Measurements from ENCODE around the gene TOX2. TPM values are rescaled to one million over a fixed set of nuclear protein-coding genes. Genes with fewer than 3 reads are reported as not detected.

TOX2 gene
- total and polyA plus RNA-seq, 2 of the 4 experiments (the other 2 are of a cell fraction) = 1.3 to 17.5 TPM

DNA sequence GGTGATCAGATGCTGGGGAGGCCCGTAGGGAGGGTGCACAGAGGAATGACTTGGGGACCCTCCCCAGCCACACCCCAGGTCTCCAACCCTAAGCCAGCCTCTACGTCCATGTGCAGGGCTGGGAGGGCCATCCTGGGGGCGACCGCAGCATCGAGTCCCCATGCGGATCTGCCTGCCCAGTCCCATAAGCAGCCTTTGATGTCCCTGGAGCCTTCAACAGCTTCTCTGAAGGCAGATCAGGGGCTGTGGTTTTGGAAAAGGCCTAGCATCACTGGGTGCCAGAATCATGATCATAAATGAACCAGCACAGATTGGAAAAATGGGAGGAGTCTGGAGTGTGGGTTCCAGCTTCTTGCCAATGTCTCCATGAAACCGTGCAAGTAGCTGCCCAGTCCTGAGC is 22.9 kb downstream of the TOX2 start:
- no peaks in the 10 kb centered on the region for H3K9me3 ChIP-seq (ENCODE audit: control insufficient read depth, insufficient read depth, low read length)
- peaks cover 26 to 94% of the 10 kb centered on the region in 2 experiments for H3K79me1 ChIP-seq (ENCODE audit: low read depth in 1 of 2, low read length in 2 of 2)
- H3K4me3 ChIP-seq (ENCODE audit: insufficient read depth, low read depth, low read length) = no peak overlapping the region
- no peaks in the 10 kb centered on the region for H3K27me3 ChIP-seq (ENCODE audit: control insufficient read depth, insufficient read depth, low read length)
- no peak for DNase-seq
- ChIA-PET CTCF (no interaction called here), POLR2A (ENCODE audit: unreplicated experiment) (no interaction called here)
- H4K5ac ChIP-seq (ENCODE audit: low read depth, low read length) = no peak overlapping the region; the same call in 1 of the 2 replicates
- no peak for TF ChIP-seq MAFK (IDR thresholded peaks at IDR 0.05; ENCODE audit: low read depth, low read length)
- TF ChIP-seq BHLHE40 (IDR thresholded peaks at IDR 0.05; ENCODE audit: low read depth, low read length) = no peak
- no peak for TF ChIP-seq CHD1 (IDR thresholded peaks at IDR 0.05; ENCODE audit: low read depth, low read length)
- TF ChIP-seq, protein P1, sequence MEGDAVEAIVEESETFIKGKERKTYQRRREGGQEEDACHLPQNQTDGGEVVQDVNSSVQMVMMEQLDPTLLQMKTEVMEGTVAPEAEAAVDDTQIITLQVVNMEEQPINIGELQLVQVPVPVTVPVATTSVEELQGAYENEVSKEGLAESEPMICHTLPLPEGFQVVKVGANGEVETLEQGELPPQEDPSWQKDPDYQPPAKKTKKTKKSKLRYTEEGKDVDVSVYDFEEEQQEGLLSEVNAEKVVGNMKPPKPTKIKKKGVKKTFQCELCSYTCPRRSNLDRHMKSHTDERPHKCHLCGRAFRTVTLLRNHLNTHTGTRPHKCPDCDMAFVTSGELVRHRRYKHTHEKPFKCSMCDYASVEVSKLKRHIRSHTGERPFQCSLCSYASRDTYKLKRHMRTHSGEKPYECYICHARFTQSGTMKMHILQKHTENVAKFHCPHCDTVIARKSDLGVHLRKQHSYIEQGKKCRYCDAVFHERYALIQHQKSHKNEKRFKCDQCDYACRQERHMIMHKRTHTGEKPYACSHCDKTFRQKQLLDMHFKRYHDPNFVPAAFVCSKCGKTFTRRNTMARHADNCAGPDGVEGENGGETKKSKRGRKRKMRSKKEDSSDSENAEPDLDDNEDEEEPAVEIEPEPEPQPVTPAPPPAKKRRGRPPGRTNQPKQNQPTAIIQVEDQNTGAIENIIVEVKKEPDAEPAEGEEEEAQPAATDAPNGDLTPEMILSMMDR (conservative IDR thresholded peaks at IDR 0.05; ENCODE audit: low read depth, low read length) = no peak
- no peak for TF ChIP-seq RAD21 (IDR thresholded peaks at IDR 0.05; ENCODE audit: low read length)
- TF ChIP-seq FOS (IDR thresholded peaks at IDR 0.05; ENCODE audit: low read depth, low read length) = no peak
- TF ChIP-seq NFE2L2 (IDR thresholded peaks at IDR 0.05; ENCODE audit: low read depth, low read length) = no peak
- TF ChIP-seq RFX5 (IDR thresholded peaks at IDR 0.05; ENCODE audit: low read depth, low read length) = no peak
- TF ChIP-seq, protein P2, sequence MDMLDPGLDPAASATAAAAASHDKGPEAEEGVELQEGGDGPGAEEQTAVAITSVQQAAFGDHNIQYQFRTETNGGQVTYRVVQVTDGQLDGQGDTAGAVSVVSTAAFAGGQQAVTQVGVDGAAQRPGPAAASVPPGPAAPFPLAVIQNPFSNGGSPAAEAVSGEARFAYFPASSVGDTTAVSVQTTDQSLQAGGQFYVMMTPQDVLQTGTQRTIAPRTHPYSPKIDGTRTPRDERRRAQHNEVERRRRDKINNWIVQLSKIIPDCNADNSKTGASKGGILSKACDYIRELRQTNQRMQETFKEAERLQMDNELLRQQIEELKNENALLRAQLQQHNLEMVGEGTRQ (IDR thresholded peaks at IDR 0.05; ENCODE audit: low read depth, low read length) = no peak
- TF ChIP-seq, protein P3, sequence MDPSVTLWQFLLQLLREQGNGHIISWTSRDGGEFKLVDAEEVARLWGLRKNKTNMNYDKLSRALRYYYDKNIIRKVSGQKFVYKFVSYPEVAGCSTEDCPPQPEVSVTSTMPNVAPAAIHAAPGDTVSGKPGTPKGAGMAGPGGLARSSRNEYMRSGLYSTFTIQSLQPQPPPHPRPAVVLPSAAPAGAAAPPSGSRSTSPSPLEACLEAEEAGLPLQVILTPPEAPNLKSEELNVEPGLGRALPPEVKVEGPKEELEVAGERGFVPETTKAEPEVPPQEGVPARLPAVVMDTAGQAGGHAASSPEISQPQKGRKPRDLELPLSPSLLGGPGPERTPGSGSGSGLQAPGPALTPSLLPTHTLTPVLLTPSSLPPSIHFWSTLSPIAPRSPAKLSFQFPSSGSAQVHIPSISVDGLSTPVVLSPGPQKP (IDR thresholded peaks at IDR 0.05; ENCODE audit: borderline replicate concordance, low read depth, low read length) = no peak
- TF ChIP-seq POLR2A (IDR thresholded peaks at IDR 0.05; ENCODE audit: low read depth, low read length) = no peak
- TF ChIP-seq MXI1 (IDR thresholded peaks at IDR 0.05; ENCODE audit: borderline replicate concordance, low read depth, low read length) = no peak
- no peak for TF ChIP-seq CEBPB (IDR thresholded peaks at IDR 0.05; ENCODE audit: low read depth, low read length)
- TF ChIP-seq RCOR1 (IDR thresholded peaks at IDR 0.05; ENCODE audit: insufficient replicate concordance, low read length) = no peak
- no peak for TF ChIP-seq MAZ (IDR thresholded peaks at IDR 0.05; ENCODE audit: borderline replicate concordance, low read depth, low read length)
- TF ChIP-seq SMC3 (IDR thresholded peaks at IDR 0.05; ENCODE audit: low read depth, low read length) = no peak
- H3K4me1 ChIP-seq (ENCODE audit: control insufficient read depth, insufficient read depth, low read length) = peaks cover 45% of the 10 kb centered on the region
- in situ Hi-C loops (cut with MboI; ENCODE audit: low sequenced_read_pairs) (loop anchor here (25.0 kb wide), 1 partner anchor 1850 kb away; the partner anchor contains the start of genes DNTTIP1 and WFDC3), dilution Hi-C loops (cut with HindIII; ENCODE audit: low sequenced_read_pairs, unreplicated experiment) (no loop called here), intact Hi-C loops (cut with micrococcal nuclease) (no loop called here)
- BruUV-seq (replicated peaks) = no TSS peak
- H3K9me1 ChIP-seq (ENCODE audit: insufficient read depth, low read length) = peaks cover 58% of the 10 kb centered on the region
- 0 out of 2 replicates have a peak overlapping the region, but pooled peaks have one; percentile 41 for H3K23ac ChIP-seq (ENCODE audit: low read depth, low read length)
- no peak overlapping the region for H3K56ac ChIP-seq (ENCODE audit: extremely low read depth, insufficient read depth, low read length)
- peak overlapping the region; percentile 85 for H2BK120ac ChIP-seq (ENCODE audit: low read depth, low read length)
- peaks cover 51% of the 10 kb centered on the region for H4K20me1 ChIP-seq (ENCODE audit: insufficient read depth, low read length)
- H4K8ac ChIP-seq (ENCODE audit: low read depth in 2 of 2, low read length in 2 of 2) = peak overlapping the region in 1 of 2 experiments; percentile 71; a peak in 1 of 4 replicates
- WGBS, 2 experiments (ENCODE audit: extremely low coverage in 2 of 2, insufficient read length in 1 of 2) = no CpG with 5 or more reads among the region's 7 CpGs
- ATAC-seq (ENCODE audit: low read depth) = no peak
- no peak overlapping the region for H2AFZ ChIP-seq (replicated peaks; ENCODE audit: low read length, poor library complexity)
- H4K91ac ChIP-seq (ENCODE audit: insufficient read depth, low read depth, low read length) = peak overlapping the region; percentile 77
- H3K18ac ChIP-seq (ENCODE audit: low read depth, low read length) = no peak overlapping the region; the same call in 1 of the 2 replicates
- no peak overlapping the region for H3K9ac ChIP-seq (ENCODE audit: low read depth, low read length)
- peak overlapping the region; percentile 57; the same call in 1 of the 2 replicates for H3K27ac ChIP-seq (ENCODE audit: insufficient read depth, low read length)
- no peaks in the 10 kb centered on the region for H3K36me3 ChIP-seq (ENCODE audit: control insufficient read depth, insufficient read depth, low read length)
- no peak overlapping the region for H2AK9ac ChIP-seq (replicated peaks; ENCODE audit: low read depth, low read length, poor library complexity)
- H3K4ac ChIP-seq (ENCODE audit: low read depth, low read length) = peak overlapping the region; percentile 84
- H2BK20ac ChIP-seq (ENCODE audit: low read depth, low read length) = peak overlapping the region; percentile 29; the same call in 1 of the 2 replicates
- H2BK5ac ChIP-seq (ENCODE audit: low read depth, low read length, poor library complexity, severe bottlenecking) = no peak overlapping the region
- peak overlapping the region; percentile 82 for H2AK5ac ChIP-seq (ENCODE audit: low read depth, low read length)
- H2BK15ac ChIP-seq (ENCODE audit: low read depth, low read length) = peak overlapping the region; percentile 51; the same call in 1 of the 3 replicates
- H3K4me2 ChIP-seq (ENCODE audit: low read depth, low read length) = no peak overlapping the region
- no peak overlapping the region for H3K14ac ChIP-seq (replicated peaks; ENCODE audit: low read depth, low read length)

Data from IMR-90 (cell line).